Cerebellar nuclear complex (tissue), 1 donor: ENCODE data around the gene RGL2.
"Not testable (repeated sequence)": the region's sequence is repeated elsewhere in the genome, so short reads cannot be mapped to it uniquely, and the experiment has no call there.

Experiments
- DNase-seq, 2 experiments: peaks; one replicate each; lab custom pipeline; 2025; lab: John Stamatoyannopoulos, UW

Gene RGL2, protein sequence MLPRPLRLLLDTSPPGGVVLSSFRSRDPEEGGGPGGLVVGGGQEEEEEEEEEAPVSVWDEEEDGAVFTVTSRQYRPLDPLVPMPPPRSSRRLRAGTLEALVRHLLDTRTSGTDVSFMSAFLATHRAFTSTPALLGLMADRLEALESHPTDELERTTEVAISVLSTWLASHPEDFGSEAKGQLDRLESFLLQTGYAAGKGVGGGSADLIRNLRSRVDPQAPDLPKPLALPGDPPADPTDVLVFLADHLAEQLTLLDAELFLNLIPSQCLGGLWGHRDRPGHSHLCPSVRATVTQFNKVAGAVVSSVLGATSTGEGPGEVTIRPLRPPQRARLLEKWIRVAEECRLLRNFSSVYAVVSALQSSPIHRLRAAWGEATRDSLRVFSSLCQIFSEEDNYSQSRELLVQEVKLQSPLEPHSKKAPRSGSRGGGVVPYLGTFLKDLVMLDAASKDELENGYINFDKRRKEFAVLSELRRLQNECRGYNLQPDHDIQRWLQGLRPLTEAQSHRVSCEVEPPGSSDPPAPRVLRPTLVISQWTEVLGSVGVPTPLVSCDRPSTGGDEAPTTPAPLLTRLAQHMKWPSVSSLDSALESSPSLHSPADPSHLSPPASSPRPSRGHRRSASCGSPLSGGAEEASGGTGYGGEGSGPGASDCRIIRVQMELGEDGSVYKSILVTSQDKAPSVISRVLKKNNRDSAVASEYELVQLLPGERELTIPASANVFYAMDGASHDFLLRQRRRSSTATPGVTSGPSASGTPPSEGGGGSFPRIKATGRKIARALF

DNA sequence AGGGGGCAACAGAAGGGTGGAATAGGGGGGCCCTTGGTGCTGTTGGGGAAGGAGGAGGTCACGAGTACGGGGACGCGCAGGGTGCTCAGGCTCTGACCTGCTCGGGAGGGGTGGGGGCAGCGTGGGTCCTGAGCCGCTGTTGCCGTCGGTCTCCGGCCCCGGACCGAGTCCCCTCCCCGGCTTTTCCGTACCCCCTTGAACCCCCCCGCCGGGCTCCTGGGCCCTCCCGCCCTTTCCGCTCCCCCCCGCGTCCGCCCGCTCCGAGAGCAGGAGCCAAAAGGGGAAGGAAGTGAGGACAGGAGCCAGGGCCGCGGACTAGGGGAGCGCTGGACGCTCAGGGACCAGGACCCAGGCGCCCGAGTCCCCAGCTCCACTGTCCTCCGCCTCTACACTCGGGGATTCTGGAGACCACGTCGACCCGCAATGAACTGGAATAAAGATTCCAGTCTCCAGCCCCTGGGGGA lies at the start of gene RGL2:
Gene RGL2 (minus strand): TSS at position 170 of the 464 bp plus-strand sequence. CDS start 332 bp downstream, outside the sequence.
- DNase-seq = no peak

DNA sequence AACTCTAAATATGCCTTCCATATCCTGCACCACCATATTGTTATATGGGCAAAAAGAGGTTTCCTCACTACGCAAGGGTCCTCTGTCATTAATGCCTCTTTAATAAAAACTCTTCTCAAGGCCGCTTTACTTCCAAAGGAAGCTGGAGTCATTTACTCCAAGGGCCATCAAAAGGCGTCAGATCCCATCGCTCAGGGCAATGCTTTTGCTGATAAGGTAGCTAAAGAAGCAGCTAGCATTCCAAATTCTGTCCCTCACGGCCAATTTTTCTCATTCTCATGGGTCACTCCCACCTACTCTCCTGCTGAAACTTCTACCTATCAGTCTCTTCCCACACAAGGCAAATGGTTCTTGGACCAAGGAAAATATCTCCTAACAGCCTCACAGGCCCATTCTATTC lies 49.1 kb upstream of the RGL2 start:
- DNase-seq = no peak

GRCh38 chr6:33346972-33347371 lies 48.2 kb upstream of the RGL2 start:
- not testable (repeated sequence) for DNase-seq

GRCh38 chr6:33344701-33345697 lies 46.3 kb upstream of the RGL2 start:
- DNase-seq = peak in 1 of 2 experiments; percentile 28

DNA sequence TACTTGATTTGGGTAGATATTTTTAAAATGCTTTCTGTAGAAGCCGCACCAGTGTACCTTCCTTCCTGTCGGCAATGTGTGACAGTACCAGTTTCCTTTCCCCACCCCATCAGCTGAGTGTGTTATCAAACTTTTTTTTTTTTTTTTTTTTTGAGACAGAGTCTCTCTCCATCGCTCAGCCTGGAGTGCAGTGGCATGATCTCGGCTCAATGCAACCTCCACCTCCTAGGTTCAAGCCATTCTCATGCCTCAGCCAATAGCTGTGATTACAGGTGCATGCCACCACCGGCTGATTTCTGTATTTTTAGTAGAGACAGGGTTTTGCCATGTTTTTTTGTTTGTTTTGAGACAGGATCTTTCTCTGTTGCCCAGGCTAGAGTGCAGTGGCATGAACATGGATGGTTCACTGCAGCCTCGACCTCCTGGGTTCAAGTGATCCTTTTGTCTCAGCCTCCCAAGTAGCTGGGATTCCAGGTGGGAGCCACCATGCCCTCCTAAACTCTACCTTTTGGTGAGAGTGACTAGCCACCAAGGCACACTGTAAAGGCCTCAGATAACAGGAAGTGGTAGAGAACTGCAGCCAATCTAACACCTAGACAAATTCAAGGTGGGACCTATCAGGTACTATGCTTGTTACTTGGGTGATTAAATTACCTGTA lies 45.3 kb upstream of the RGL2 start:
- no peak for DNase-seq

DNA sequence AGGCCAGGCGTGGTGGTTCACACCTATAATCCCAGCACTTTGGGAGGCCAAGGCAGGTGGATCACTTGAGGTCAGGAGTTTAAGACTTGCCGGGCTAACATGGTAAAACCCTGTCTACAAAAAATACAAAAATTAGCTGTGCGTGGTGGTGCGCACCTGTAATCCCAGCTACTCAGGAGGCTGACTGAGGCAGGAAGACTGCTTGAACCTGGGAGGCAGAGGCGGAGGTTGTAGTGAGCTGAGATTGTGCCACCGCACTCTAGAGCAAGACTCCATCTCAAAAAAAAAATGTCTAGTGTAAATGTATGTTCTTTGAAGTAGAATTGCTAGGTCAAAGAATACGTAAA lies 44.8 kb upstream of the RGL2 start:
- not testable (repeated sequence) for DNase-seq

DNA sequence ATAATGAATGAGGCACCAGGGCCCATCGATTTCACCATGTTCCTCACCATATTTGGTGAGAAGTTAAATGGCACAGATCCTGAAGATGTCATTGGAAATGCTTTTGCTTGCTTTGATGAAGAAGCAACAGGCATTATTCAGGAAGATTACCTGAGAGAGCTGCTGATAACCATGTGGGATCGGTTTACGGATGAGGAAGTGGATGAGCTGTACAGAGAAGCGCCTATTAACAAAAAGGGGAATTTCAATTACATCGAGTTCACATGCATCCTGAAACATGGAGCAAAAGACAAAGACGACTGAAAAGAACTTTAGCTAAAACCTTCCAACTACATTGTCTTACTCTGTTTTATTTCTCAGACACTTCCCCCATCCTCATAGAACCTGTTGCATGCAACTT lies 40.5 kb upstream of the RGL2 start:
- no peak for DNase-seq

GRCh38 chr6:33336495-33336894 lies 37.8 kb upstream of the RGL2 start:
- no peak for DNase-seq

DNA sequence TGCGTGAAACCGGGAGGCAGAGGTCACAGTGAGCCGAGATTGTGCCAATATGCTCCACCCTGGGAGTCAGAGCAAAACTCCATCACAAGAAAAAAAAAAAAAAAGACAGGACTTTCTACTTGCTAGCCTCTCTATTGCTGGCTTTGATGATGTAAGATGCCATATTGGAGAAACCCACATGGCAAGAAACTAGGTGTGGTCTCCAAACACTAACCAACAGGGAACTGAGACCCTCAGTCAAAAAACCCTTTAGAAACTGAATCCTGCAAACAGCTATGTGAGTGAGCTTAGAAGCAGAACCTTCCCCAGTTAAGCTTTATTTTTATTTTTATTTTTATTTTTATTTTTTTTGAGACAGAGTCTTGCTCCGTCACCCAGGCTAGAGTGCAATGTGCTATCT lies 37.2 kb upstream of the RGL2 start:
- DNase-seq = no peak

GRCh38 chr6:33333666-33334065 lies 34.9 kb upstream of the RGL2 start:
- DNase-seq = no peak

DNA sequence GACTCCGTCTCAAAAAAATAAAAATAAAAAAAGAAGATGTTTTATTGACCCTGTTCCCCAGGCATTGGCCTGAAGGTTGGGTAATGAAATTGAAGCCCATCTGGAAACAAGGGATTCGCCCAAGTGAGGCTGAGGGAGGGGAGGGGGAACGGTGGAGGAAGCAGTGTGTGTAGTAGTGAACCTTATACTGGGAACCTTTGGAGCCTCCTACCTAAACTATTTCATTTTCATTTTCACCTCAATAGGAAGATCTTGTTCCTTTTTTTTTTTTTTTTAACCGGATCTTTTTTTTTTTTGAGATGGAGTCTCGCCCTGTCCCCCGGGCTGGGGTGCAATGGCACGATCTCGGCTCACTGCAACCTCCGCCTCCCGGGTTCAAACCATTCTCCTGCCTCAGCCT lies 32.0 kb upstream of the RGL2 start:
- DNase-seq = no peak

DNA sequence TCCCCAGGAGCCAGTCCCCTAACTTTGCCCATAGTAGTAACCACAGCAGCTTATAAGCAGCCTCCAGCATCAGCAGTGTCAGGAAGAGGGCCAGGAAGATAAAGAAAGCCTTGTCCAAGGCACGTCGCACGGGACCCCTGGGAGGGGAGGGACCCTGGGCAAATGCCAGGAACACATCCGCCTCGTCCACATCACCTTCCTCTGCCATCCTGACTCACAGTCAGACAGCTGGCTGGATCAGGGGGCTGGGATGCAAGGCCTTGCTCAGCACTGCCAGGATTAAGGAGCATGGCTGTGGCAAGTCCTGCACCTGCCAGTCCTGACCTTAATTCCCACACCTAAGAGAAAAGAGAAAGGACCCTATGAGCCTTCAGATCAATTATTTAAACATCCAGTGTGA lies 30.3 kb upstream of the RGL2 start:
- DNase-seq = no peak

DNA sequence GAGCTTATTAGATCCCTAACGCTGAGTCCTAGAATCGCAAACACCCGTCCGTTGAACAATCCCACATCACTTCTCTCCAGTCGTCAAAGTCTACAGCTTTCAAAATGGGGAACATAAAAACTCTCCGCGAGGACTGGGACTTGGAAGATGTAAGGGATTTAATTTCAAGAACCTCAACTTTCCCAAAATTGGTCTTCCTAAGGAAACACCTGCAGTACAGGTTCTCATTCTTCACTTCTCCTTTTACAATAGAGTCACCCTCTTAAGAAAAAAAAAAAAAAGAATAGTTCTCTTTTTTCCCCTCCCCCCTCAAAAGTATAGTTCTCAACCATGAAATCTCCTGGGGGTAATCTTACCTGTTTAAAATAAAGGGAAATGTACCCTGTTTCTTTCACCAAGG lies 25.4 kb upstream of the RGL2 start:
- DNase-seq = no peak

DNA sequence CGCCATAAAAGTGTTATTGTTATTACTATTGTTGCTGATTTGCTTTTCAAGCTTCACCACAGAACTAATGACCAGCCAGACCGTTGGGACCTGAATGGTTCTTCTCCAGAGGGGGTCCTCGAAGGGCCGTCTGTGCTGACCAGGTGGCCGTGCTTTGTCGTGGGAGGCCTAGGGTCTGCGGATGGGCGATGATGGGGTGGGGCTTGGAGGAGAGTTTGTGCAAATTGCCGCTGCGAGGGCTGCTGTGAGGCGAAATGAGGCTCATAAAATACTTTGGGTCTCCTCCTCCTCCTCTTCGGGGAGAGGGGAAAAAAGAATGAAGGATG lies 24.8 kb upstream of the RGL2 start:
- no peak for DNase-seq

GRCh38 chr6:33321227-33321626 lies 22.5 kb upstream of the RGL2 start:
- DNase-seq = no peak

GRCh38 chr6:33320315-33321181 lies 21.8 kb upstream of the RGL2 start:
- no peak for DNase-seq

GRCh38 chr6:33319939-33320314 lies 21.2 kb upstream of the RGL2 start:
- no peak for DNase-seq

- DNase-seq = no peak
These were observed 19.8 kb upstream of the RGL2 start for GRCh38 chr6:33318426-33319073.

GRCh38 chr6:33317669-33318425 lies 19.1 kb upstream of the RGL2 start, which contains the start of gene ZBTB22:
TSS of gene ZBTB22 (minus strand) at chr6:33317744. CDS start at chr6:33316916, 828 bp downstream.
- DNase-seq = peak; percentile 96 to 97

- DNase-seq = no peak
These were observed 18.6 kb upstream of the RGL2 start for GRCh38 chr6:33317419-33317668.
